Measurements from ENCODE around the gene PALD1.

The PALD1 gene

DNA sequence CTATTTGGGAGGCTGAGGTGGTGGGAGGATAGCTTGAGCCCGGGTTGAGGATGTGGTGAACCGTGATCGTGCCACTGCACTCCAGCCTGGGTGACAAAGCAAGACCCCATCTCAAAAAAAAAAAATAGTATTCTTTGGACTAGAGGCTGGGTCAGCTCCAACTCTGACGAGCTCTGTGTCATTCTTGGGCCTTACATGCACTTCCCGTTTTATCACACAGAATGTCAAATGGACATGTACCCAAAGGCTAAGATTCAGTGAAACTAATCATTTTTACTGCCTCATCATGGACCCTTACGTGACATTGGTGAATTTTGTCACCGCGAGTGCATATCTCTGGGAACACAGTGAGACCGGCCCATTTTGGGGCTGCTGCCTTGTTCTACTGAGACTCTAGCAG, 27.3 kb downstream of the PALD1 start:
- H3K9me3 ChIP-seq (ENCODE audit: control insufficient read depth in 1 of 2, low read length in 2 of 2): no peaks in the 10 kb centered on the region
- peaks cover 17 to 21% of the 10 kb centered on the region in 2 donors for H3K4me1 ChIP-seq (ENCODE audit: control insufficient read depth in 1 of 2, insufficient read depth in 2 of 2, low read length in 2 of 2)
- H3K9ac ChIP-seq (ENCODE audit: low read depth in 1 of 2, low read length in 2 of 2): no peak overlapping the region
- H3K36me3 ChIP-seq (ENCODE audit: control insufficient read depth in 1 of 2, insufficient read depth in 2 of 2, low read length in 2 of 2): no peaks in the 10 kb centered on the region
- no peaks in the 10 kb centered on the region for H3K27me3 ChIP-seq (ENCODE audit: control insufficient read depth in 1 of 2, insufficient read depth in 2 of 2, low read length in 2 of 2)
- no peak overlapping the region for H3K4me3 ChIP-seq (ENCODE audit: low read depth in 1 of 2, low read length in 2 of 2)
- no peak overlapping the region for H3K27ac ChIP-seq (ENCODE audit: low read depth, low read length)

DNA sequence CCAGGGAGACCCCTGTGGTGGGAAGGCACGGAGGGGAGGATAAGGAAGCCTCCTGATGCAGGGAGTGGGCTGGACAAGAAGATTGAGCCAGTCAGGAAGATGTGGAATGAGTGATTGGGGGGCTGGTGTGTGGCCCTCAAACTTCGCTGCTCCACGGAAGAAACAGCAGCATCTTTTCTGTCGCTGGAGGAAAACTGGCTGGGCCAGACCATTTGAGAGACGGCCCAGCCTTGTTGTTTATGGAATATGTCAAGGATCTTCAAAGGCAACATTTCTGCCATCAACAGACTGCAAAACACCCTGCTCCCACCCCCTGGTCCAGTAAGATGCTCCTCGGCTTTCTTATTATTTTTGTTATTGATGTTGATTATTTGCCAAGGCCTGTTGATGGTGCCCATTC, 29.4 kb downstream of the PALD1 start:
- peaks cover 16 to 21% of the 10 kb centered on the region in 2 donors for H3K4me1 ChIP-seq (ENCODE audit: control insufficient read depth in 1 of 2, insufficient read depth in 2 of 2, low read length in 2 of 2)
- H3K27me3 ChIP-seq (ENCODE audit: control insufficient read depth in 1 of 2, insufficient read depth in 2 of 2, low read length in 2 of 2): no peaks in the 10 kb centered on the region
- no peak overlapping the region for H3K9ac ChIP-seq (ENCODE audit: low read depth in 1 of 2, low read length in 2 of 2)
- no peaks in the 10 kb centered on the region for H3K36me3 ChIP-seq (ENCODE audit: control insufficient read depth in 1 of 2, insufficient read depth in 2 of 2, low read length in 2 of 2)
- H3K27ac ChIP-seq (ENCODE audit: low read depth, low read length): no peak overlapping the region
- H3K9me3 ChIP-seq (ENCODE audit: control insufficient read depth in 1 of 2, low read length in 2 of 2): no peaks in the 10 kb centered on the region
- H3K4me3 ChIP-seq (ENCODE audit: low read depth in 1 of 2, low read length in 2 of 2): no peak overlapping the region

DNA sequence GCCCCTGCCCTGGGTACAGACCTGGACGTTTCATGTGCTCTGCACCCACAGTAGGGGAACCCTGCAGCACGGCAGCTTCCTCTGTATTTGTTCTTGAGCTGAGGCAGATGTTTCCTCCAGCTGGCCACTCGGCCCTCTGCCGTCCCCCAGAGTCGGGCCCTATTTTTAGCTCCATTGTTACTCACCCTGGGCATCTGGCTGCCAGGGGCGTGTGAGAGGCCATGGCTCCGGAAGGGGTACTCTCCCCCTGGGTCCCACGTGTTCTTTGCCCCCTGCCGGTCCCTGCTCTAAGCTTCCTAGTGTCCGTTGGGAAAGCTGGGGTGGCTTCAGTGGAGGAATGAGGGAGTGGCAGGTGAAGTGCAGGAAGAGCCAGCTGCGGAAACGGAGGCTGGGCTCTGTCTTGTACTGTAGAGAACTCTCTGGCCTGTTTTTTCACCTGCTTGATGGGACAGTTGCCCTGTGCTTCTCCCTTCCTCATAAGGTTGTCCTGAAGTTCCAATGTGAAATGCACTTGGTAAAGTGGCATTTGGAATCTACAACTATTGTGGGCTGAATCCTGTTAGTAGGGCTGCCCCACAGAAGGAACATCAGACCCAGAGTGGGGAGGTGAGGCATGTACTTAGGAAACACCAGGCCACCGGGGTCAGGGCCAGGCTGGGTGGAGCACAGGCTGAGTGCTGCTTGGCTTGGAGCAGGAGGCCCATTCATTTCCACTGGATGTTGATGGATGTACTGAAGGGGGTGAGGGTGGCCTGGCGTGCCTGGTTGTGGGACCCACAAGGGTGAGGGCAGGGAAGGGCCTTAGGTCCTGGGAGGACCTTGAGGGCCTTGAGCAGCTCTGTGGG, 30.6 kb downstream of the PALD1 start:
- no peak overlapping the region for H3K27ac ChIP-seq (ENCODE audit: low read depth, low read length)
- H3K36me3 ChIP-seq (ENCODE audit: control insufficient read depth in 1 of 2, insufficient read depth in 2 of 2, low read length in 2 of 2): no peaks in the 10 kb centered on the region
- H3K4me1 ChIP-seq (ENCODE audit: control insufficient read depth in 1 of 2, insufficient read depth in 2 of 2, low read length in 2 of 2): peaks cover 16 to 21% of the 10 kb centered on the region in 2 donors
- H3K4me3 ChIP-seq (ENCODE audit: low read depth in 1 of 2, low read length in 2 of 2): no peak overlapping the region
- no peaks in the 10 kb centered on the region for H3K27me3 ChIP-seq (ENCODE audit: control insufficient read depth in 1 of 2, insufficient read depth in 2 of 2, low read length in 2 of 2)
- no peaks in the 10 kb centered on the region for H3K9me3 ChIP-seq (ENCODE audit: control insufficient read depth in 1 of 2, low read length in 2 of 2)
- H3K9ac ChIP-seq (ENCODE audit: low read depth in 1 of 2, low read length in 2 of 2): no peak overlapping the region

DNA sequence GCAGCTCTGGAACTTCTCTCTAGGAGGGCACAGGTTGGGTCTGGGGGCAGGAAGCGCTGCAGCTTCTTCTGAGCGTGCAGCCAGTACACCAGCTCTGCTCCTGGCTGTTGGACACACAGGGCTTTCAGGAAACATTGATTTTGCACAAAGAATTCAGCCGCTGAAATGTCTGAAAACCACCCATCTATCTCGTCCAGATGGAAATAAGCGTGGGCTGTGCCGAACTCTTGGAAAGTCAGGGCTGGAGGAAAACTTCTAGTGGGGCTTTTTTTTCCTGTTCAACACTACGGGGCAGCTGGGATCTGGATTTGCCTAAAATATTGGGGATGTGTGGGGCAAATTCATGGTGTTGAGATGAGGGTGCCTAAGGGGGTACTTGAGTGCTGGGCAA, 31.2 kb downstream of the PALD1 start:
- H3K9ac ChIP-seq (ENCODE audit: low read depth in 1 of 2, low read length in 2 of 2): no peak overlapping the region
- H3K36me3 ChIP-seq (ENCODE audit: control insufficient read depth in 1 of 2, insufficient read depth in 2 of 2, low read length in 2 of 2): no peaks in the 10 kb centered on the region
- peaks cover 16 to 21% of the 10 kb centered on the region in 2 donors for H3K4me1 ChIP-seq (ENCODE audit: control insufficient read depth in 1 of 2, insufficient read depth in 2 of 2, low read length in 2 of 2)
- no peaks in the 10 kb centered on the region for H3K27me3 ChIP-seq (ENCODE audit: control insufficient read depth in 1 of 2, insufficient read depth in 2 of 2, low read length in 2 of 2)
- no peak overlapping the region for H3K27ac ChIP-seq (ENCODE audit: low read depth, low read length)
- H3K4me3 ChIP-seq (ENCODE audit: low read depth in 1 of 2, low read length in 2 of 2): no peak overlapping the region
- H3K9me3 ChIP-seq (ENCODE audit: control insufficient read depth in 1 of 2, low read length in 2 of 2): no peaks in the 10 kb centered on the region

DNA sequence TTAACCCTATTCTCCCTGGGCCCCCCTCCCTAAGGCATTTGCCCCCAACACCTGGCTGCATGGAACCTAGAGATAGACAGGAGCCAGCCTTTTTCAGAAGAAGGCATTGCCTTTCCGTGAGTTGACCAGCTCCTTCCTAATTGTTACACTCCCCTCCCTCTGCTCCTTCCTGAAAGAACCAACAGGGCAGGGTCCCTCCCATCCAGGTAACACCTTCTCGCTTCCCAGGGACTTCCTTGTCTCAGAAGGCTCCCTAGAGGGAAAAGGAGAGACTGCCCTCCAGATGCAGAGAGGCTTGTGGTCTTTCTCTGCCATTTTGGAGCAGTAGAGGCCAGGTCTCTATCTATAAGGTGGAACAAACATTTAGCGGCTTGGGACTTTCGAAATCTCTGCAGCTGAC, 31.9 kb downstream of the PALD1 start:
- Histone ChIP-seq H3K9ac (ENCODE audit: low read depth in 1 of 2, low read length in 2 of 2) (no peak overlapping the region), H3K4me3 (ENCODE audit: low read depth in 1 of 2, low read length in 2 of 2) (no peak overlapping the region), H3K4me1 (ENCODE audit: control insufficient read depth in 1 of 2, insufficient read depth in 2 of 2, low read length in 2 of 2) (peaks cover 16 to 21% of the 10 kb centered on the region in 2 donors), H3K27me3 (ENCODE audit: control insufficient read depth in 1 of 2, insufficient read depth in 2 of 2, low read length in 2 of 2) (no peaks in the 10 kb centered on the region), H3K36me3 (ENCODE audit: control insufficient read depth in 1 of 2, insufficient read depth in 2 of 2, low read length in 2 of 2) (no peaks in the 10 kb centered on the region), H3K9me3 (ENCODE audit: control insufficient read depth in 1 of 2, low read length in 2 of 2) (no peaks in the 10 kb centered on the region), H3K27ac (ENCODE audit: low read depth, low read length) (no peak overlapping the region)

GRCh38 chr10:70510904-70511303, 32.3 kb downstream of the PALD1 start:
- Histone ChIP-seq H3K4me1 (ENCODE audit: control insufficient read depth in 1 of 2, insufficient read depth in 2 of 2, low read length in 2 of 2) (peaks cover 16 to 21% of the 10 kb centered on the region in 2 donors), H3K36me3 (ENCODE audit: control insufficient read depth in 1 of 2, insufficient read depth in 2 of 2, low read length in 2 of 2) (no peaks in the 10 kb centered on the region), H3K27me3 (ENCODE audit: control insufficient read depth in 1 of 2, insufficient read depth in 2 of 2, low read length in 2 of 2) (no peaks in the 10 kb centered on the region), H3K27ac (ENCODE audit: low read depth, low read length) (no peak overlapping the region), H3K9ac (ENCODE audit: low read depth in 1 of 2, low read length in 2 of 2) (no peak overlapping the region), H3K9me3 (ENCODE audit: control insufficient read depth in 1 of 2, low read length in 2 of 2) (no peaks in the 10 kb centered on the region), H3K4me3 (ENCODE audit: low read depth in 1 of 2, low read length in 2 of 2) (no peak overlapping the region)

GRCh38 chr10:70512149-70512639, 33.6 kb downstream of the PALD1 start:
- H3K27ac ChIP-seq (ENCODE audit: low read depth, low read length): no peak overlapping the region
- no peaks in the 10 kb centered on the region for H3K9me3 ChIP-seq (ENCODE audit: control insufficient read depth in 1 of 2, low read length in 2 of 2)
- H3K36me3 ChIP-seq (ENCODE audit: control insufficient read depth in 1 of 2, insufficient read depth in 2 of 2, low read length in 2 of 2): no peaks in the 10 kb centered on the region
- no peaks in the 10 kb centered on the region for H3K27me3 ChIP-seq (ENCODE audit: control insufficient read depth in 1 of 2, insufficient read depth in 2 of 2, low read length in 2 of 2)
- H3K9ac ChIP-seq (ENCODE audit: low read depth in 1 of 2, low read length in 2 of 2): no peak overlapping the region
- H3K4me1 ChIP-seq (ENCODE audit: control insufficient read depth in 1 of 2, insufficient read depth in 2 of 2, low read length in 2 of 2): peaks cover 16 to 21% of the 10 kb centered on the region in 2 donors
- H3K4me3 ChIP-seq (ENCODE audit: low read depth in 1 of 2, low read length in 2 of 2): no peak overlapping the region

GRCh38 chr10:70513848-70514309, 35.3 kb downstream of the PALD1 start:
- Histone ChIP-seq H3K4me1 (ENCODE audit: control insufficient read depth in 1 of 2, insufficient read depth in 2 of 2, low read length in 2 of 2) (peaks cover 8 to 14% of the 10 kb centered on the region in 2 donors), H3K27ac (ENCODE audit: low read depth, low read length) (no peak overlapping the region), H3K4me3 (ENCODE audit: low read depth in 1 of 2, low read length in 2 of 2) (no peak overlapping the region), H3K36me3 (ENCODE audit: control insufficient read depth in 1 of 2, insufficient read depth in 2 of 2, low read length in 2 of 2) (no peaks in the 10 kb centered on the region), H3K9me3 (ENCODE audit: control insufficient read depth in 1 of 2, low read length in 2 of 2) (no peaks in the 10 kb centered on the region), H3K9ac (ENCODE audit: low read depth in 1 of 2, low read length in 2 of 2) (no peak overlapping the region), H3K27me3 (ENCODE audit: control insufficient read depth in 1 of 2, insufficient read depth in 2 of 2, low read length in 2 of 2) (no peaks in the 10 kb centered on the region)

DNA sequence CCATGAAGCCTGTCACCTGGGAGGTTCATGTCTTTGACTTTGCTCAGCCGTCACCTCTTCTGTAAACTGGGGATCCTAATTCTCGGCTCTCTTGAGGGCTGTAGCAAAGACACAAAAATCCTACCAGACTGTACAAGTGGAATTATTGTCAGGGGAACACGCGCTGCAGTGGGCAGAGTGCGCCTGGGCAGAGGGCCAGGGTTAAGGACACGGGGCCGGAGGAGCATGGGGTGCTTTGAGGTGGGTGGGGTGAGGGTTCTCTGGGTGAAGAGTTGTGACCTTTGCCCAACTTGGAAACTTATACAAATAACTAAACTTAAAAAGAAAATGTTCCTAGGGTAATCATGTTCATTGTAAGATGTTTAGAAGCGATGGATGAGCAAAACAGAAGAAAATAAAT, 36.0 kb downstream of the PALD1 start:
- Histone ChIP-seq H3K27me3 (ENCODE audit: control insufficient read depth in 1 of 2, insufficient read depth in 2 of 2, low read length in 2 of 2) (no peaks in the 10 kb centered on the region), H3K9ac (ENCODE audit: low read depth in 1 of 2, low read length in 2 of 2) (no peak overlapping the region), H3K36me3 (ENCODE audit: control insufficient read depth in 1 of 2, insufficient read depth in 2 of 2, low read length in 2 of 2) (no peaks in the 10 kb centered on the region), H3K27ac (ENCODE audit: low read depth, low read length) (no peak overlapping the region), H3K4me3 (ENCODE audit: low read depth in 1 of 2, low read length in 2 of 2) (no peak overlapping the region), H3K9me3 (ENCODE audit: control insufficient read depth in 1 of 2, low read length in 2 of 2) (no peaks in the 10 kb centered on the region), H3K4me1 (ENCODE audit: control insufficient read depth in 1 of 2, insufficient read depth in 2 of 2, low read length in 2 of 2) (peaks cover under 1 to 9% of the 10 kb centered on the region in 2 donors)

- Histone ChIP-seq H3K9me3 (ENCODE audit: control insufficient read depth in 1 of 2, low read length in 2 of 2) (no peaks in the 10 kb centered on the region), H3K27me3 (ENCODE audit: control insufficient read depth in 1 of 2, insufficient read depth in 2 of 2, low read length in 2 of 2) (no peaks in the 10 kb centered on the region), H3K4me1 (ENCODE audit: control insufficient read depth in 1 of 2, insufficient read depth in 2 of 2, low read length in 2 of 2) (peaks cover 0 to 5% of the 10 kb centered on the region in 2 donors), H3K36me3 (ENCODE audit: control insufficient read depth in 1 of 2, insufficient read depth in 2 of 2, low read length in 2 of 2) (no peaks in the 10 kb centered on the region), H3K4me3 (ENCODE audit: low read depth in 1 of 2, low read length in 2 of 2) (no peak overlapping the region), H3K27ac (ENCODE audit: low read depth, low read length) (no peak overlapping the region), H3K9ac (ENCODE audit: low read depth in 1 of 2, low read length in 2 of 2) (no peak overlapping the region)
Measured at GRCh38 chr10:70515035-70515667, 36.6 kb downstream of the PALD1 start.
